Measurements from ENCODE around the gene SSR3. TPM values are rescaled to one million over a fixed set of nuclear protein-coding genes. Genes with fewer than 3 reads are reported as not detected.
A peak's percentile ranks its signal among the peaks of the same experiment; 100 is the strongest.

SSR3 gene
- total and polyA plus RNA-seq, 2 of the 13 experiments (the other 11 are each of a cell fraction or from before 2014, with no cell fraction given): 229 to 325 TPM

GRCh38 chr3:156511987-156512677 lies 42.8 kb downstream of the SSR3 start:
- BruUV-seq (replicated peaks): no TSS peak
- Histone ChIP-seq H4K20me1 (ENCODE audit: insufficient read depth, low read length) (no peaks in the 10 kb centered on the region), H3K4me1 (ENCODE audit: insufficient read depth, low read length) (peaks cover 11% of the 10 kb centered on the region), H3K79me2 (ENCODE audit: insufficient read depth, low read length) (no peaks in the 10 kb centered on the region), H3K9ac (ENCODE audit: insufficient read depth, low read depth, low read length) (no peak overlapping the region), H3K27ac (ENCODE audit: extremely low read length, insufficient read depth, low read length) (no peak overlapping the region), H2AFZ (ENCODE audit: low read length) (no peak overlapping the region), H3K4me2 (ENCODE audit: low read depth, low read length) (no peak overlapping the region), H3K9me3 (ENCODE audit: low read length) (no peaks in the 10 kb centered on the region), H3K27me3 (ENCODE audit: control insufficient read depth in 1 of 2, insufficient read depth in 2 of 2, low read length in 2 of 2) (no peaks in the 10 kb centered on the region), H3K4me3 (replicated peaks in 1 of 3; ENCODE audit: insufficient read depth in 1 of 3, low read depth in 2 of 3, low read length in 3 of 3) (no peak overlapping the region), H3K36me3 (replicated peaks in 1 of 2; ENCODE audit: control insufficient read depth in 1 of 2, insufficient read depth in 2 of 2, low read length in 2 of 2) (no peaks in the 10 kb centered on the region)
- WGBS (ENCODE audit: low lambda C conversion rate): 47% methylated on average over 2 of the region's 2 CpGs
- DNase-seq (ENCODE audit: low spot score) (no peak), ATAC-seq (no peak), FAIRE-seq (no peak)
- ChIA-PET CTCF (ENCODE audit: low intra/inter-chr PET ratio, low total read pairs) (no interaction called here), POLR2A (no interaction called here)
- TF ChIP-seq DMAP1 (CRISPR knock-in tag; IDR thresholded peaks at IDR 0.05): no peak
- no peak for TF ChIP-seq ZNF782 (CRISPR knock-in tag; IDR thresholded peaks at IDR 0.05; ENCODE audit: borderline replicate concordance)
- intact Hi-C loops (cut with micrococcal nuclease; ENCODE audit: unreplicated experiment) (no loop called here), in situ Hi-C loops (cut with HindIII; ENCODE audit: extremely low pct_ligation_motif_present, low pct_unique_long_range_greater_than_20kb) (loop anchor here (25.0 kb wide), 1 partner anchor 350 kb away; no protein-coding TSS in a partner anchor)

GRCh38 chr3:156509189-156510174 lies 45.4 kb downstream of the SSR3 start:
- peak; percentile 18 for DNase-seq (ENCODE audit: low spot score)
- Histone ChIP-seq H3K4me2 (ENCODE audit: low read depth, low read length) (no peak overlapping the region), H3K9ac (ENCODE audit: insufficient read depth, low read depth, low read length) (no peak overlapping the region), H3K27ac (ENCODE audit: extremely low read length, insufficient read depth, low read length) (no peak overlapping the region), H4K20me1 (ENCODE audit: insufficient read depth, low read length) (no peaks in the 10 kb centered on the region), H3K79me2 (ENCODE audit: insufficient read depth, low read length) (no peaks in the 10 kb centered on the region), H3K27me3 (ENCODE audit: control insufficient read depth in 1 of 2, insufficient read depth in 2 of 2, low read length in 2 of 2) (no peaks in the 10 kb centered on the region), H3K4me1 (ENCODE audit: insufficient read depth, low read length) (peaks cover 11% of the 10 kb centered on the region), H3K4me3 (replicated peaks in 1 of 3; ENCODE audit: insufficient read depth in 1 of 3, low read depth in 2 of 3, low read length in 3 of 3) (no peak overlapping the region), H3K36me3 (replicated peaks in 1 of 2; ENCODE audit: control insufficient read depth in 1 of 2, insufficient read depth in 2 of 2, low read length in 2 of 2) (no peaks in the 10 kb centered on the region), H3K9me3 (ENCODE audit: low read length) (no peaks in the 10 kb centered on the region), H2AFZ (ENCODE audit: low read length) (no peak overlapping the region)
- FAIRE-seq: peak; percentile 60
- CTCF ChIA-PET (ENCODE audit: low intra/inter-chr PET ratio, low total read pairs): interaction anchor here (1.6 kb wide), 1 partner anchor 358 kb away, joined by 15 read pairs; no protein-coding TSS in a partner anchor
- POLR2A ChIA-PET: no interaction called here
- intact Hi-C loops (cut with micrococcal nuclease; ENCODE audit: unreplicated experiment): loop anchor here (1.0 to 5.0 kb wide), 3 partner anchors 25 to 359 kb away; no protein-coding TSS in a partner anchor
- BruUV-seq (replicated peaks): no TSS peak
- in situ Hi-C loops (cut with HindIII; ENCODE audit: extremely low pct_ligation_motif_present, low pct_unique_long_range_greater_than_20kb): loop anchor here (25.0 kb wide), 1 partner anchor 347 kb away; no protein-coding TSS in a partner anchor
- WGBS (ENCODE audit: low lambda C conversion rate): 13% methylated on average over 5 of the region's 5 CpGs
- peak; percentile 71 for ATAC-seq
- no peak for TF ChIP-seq ZBTB4 (CRISPR knock-in tag; IDR thresholded peaks at IDR 0.05; ENCODE audit: borderline replicate concordance)
- TF ChIP-seq CTCF (CRISPR knock-in tag; IDR thresholded peaks at IDR 0.05): peak; percentile 63
- TF ChIP-seq PAF1 (CRISPR knock-in tag; IDR thresholded peaks at IDR 0.05): no peak
